Skeletal muscle cell (primary cell): ENCODE data around the gene RBM43.
"Not testable (repeated sequence)": the region's sequence is repeated elsewhere in the genome, so short reads cannot be mapped to it uniquely, and the experiment has no call there.

Experiments used
- DNase-seq: peaks from one replicate; pipeline ENCODE4 v3.0.0-alpha.2; 2010; ENCODE audit warnings: low read depth
- H3K4me3 ChIP-seq: 2 replicates; pipeline ENCODE4 v1.5.1; 2011; ENCODE audit warnings: low read depth, mild to moderate bottlenecking, control low read depth, low read length, moderate library complexity

Gene RBM43

DNA sequence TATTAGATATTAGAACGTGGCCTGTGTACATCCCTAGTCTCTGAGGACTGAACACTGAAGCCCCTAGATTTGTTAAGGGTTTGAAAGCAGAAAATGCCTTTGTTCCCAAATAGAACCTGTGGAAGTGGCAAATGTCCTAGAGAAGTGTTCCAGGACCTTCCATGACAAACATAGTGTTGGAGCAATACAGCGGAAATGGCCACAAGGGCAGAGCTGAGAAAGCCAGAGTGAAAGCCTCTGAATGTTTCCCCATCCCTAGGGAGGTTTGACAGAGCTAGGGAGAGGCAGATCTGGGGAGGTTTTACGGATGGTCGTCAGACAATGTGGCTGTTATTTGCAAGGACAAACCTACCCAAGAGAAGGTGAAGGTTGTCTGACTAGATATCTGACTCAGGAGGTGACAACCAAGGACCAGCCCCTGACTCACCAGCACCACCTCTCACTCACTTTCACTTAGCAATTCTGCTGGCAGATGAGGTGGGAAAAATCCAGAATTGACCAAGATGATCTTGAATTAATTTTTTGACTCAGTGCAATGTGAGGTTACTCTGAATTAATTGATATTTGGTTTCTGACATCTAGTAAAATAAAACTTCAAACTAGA, 24.1 kb downstream of the RBM43 start:
- DNase-seq = no peak
- H3K4me3 ChIP-seq = no peak overlapping the region

- not testable (repeated sequence) for H3K4me3 ChIP-seq
These were observed 27.9 kb downstream of the RBM43 start for GRCh38 chr2:151233760-151234159.

GRCh38 chr2:151233288-151233687, 28.4 kb downstream of the RBM43 start:
- DNase-seq, H3K4me3 ChIP-seq: not testable (repeated sequence)

More at GRCh38 chr2:151233760-151234159, 27.9 kb downstream of the RBM43 start:
- DNase-seq = not testable (repeated sequence)

- H3K4me3 ChIP-seq = no peak overlapping the region
- DNase-seq = no peak
These were observed 31.0 kb downstream of the RBM43 start for GRCh38 chr2:151230627-151231140.

- H3K4me3 ChIP-seq = no peak overlapping the region
- no peak for DNase-seq
These were observed 32.7 kb downstream of the RBM43 start for GRCh38 chr2:151228847-151229512.

GRCh38 chr2:151217343-151217742, 44.3 kb downstream of the RBM43 start:
- DNase-seq = no peak

GRCh38 chr2:151207100-151207499, 54.6 kb downstream of the RBM43 start:
- no peak for DNase-seq
- H3K4me3 ChIP-seq = no peak overlapping the region

More at GRCh38 chr2:151217343-151217742, 44.3 kb downstream of the RBM43 start:
- no peak overlapping the region for H3K4me3 ChIP-seq

- no peak for DNase-seq
These were observed 55.2 kb downstream of the RBM43 start for GRCh38 chr2:151206446-151206968.

DNA sequence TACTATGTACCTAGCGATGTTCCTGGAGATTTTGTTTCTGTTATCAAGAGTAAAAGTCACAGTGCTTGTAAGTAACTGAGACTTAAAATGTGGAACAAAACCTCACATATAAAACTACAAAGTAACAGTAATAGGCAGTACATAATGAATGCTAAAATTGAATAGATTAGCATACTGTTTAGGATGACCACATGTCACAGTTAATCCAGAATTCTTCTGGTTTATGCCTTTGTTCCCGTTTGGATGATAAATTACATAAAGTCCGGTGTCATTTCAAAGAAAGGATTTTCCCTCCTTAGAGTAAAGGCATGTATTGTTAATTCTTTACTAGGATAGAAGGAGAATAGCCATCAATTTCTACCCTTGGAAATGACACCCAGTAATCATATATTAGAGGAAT, 56.1 kb downstream of the RBM43 start:
- no peak overlapping the region for H3K4me3 ChIP-seq
- no peak for DNase-seq

More at GRCh38 chr2:151206446-151206968, 55.2 kb downstream of the RBM43 start:
- H3K4me3 ChIP-seq = no peak overlapping the region

DNA sequence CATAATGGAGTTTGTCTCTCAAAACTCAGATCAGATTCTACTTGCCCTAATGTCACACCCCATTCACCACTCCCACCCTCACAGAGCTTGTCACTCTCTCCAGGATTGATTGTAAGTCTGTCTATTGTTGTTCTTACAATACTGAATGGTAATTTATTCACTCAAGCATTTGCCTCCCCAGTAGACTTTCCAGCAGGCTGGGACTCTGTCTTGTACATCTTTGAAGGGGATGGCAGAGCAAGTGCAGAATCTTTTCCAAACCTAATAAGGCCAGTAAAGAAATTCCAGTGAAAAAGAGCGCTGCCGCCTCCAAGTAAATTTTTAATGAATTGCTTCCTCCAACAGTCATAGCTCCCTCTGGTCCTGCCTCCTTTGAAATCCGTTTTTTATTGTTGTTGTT, 56.9 kb downstream of the RBM43 start:
- no peak for DNase-seq
- H3K4me3 ChIP-seq = no peak overlapping the region

- no peak overlapping the region for H3K4me3 ChIP-seq
- DNase-seq = no peak
These were observed 60.8 kb downstream of the RBM43 start for GRCh38 chr2:151200844-151201243.

DNA sequence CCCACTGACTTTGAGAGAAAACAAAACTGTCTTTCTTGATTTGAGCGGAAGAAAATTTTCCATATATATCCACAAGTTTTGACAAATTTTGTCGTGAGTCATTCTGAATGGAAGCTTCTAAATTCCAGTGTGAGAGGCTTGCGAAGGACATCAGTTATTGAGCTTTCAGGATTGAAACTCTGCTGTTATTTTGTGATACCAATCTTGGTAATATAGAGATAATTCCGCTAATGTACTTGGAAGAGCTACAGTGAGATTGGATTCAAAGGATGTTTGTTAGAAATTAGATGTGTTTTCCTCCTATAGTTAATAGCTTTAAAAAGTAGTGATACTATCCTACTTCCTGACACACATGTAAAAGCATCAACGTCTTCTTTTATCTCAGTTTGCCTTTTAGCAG, 61.4 kb downstream of the RBM43 start:
- DNase-seq = no peak
- no peak overlapping the region for H3K4me3 ChIP-seq

DNA sequence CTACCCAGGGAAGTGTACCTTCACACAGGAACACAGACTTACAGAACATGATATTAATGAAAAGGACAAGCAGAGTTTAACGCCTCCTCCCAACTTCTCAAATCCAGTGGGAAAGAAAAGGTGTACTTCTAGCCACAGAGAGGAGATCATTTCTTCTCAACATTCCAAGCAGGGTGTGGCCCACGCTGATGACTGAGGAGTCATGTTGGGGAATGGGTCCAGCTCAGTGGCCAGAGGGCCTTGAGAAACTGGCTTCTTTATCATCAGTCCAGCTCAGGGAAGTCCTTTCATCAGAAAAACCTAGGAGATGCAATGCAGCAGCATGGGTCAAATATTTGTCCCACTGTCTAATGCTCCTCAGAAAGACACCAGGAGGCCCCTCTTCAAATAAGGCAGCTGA, 63.0 kb downstream of the RBM43 start:
- no peak for DNase-seq
- no peak overlapping the region for H3K4me3 ChIP-seq
